IMR-90 (cell line): ENCODE results near the gene ME3. TPM values are rescaled to one million over a fixed set of nuclear protein-coding genes. Genes with fewer than 3 reads are reported as not detected.

Experiments
- ATAC-seq: fragments of 200-7000 bp; cut with Tn5 transposase; 2 replicates; pipeline ENCODE4 v1.9.1; 2020; ENCODE audit warnings: low read depth, mild to moderate bottlenecking, moderate library complexity
- BruUV-seq: library from RNA; stranded (reverse); fragments of 400-500 nt; replicated peaks from 2 replicates; lab custom pipeline; 2021; lab: Mats Ljungman, UMichigan
- CTCF ChIA-PET: fragments of 300-600 bp; formaldehyde crosslinking; extraction: SDS; loops from one replicate; lab custom pipeline; 2021; ENCODE audit warnings: antibody characterized with exemption; lab: Yijun Ruan, JAX
- POLR2A ChIA-PET: fragments of 300-600 bp; sonication (Branson Sonifier 250); formaldehyde crosslinking; loops from one replicate; lab custom pipeline; 2022; ENCODE audit warnings: antibody characterized with exemption; ENCODE audit not compliant: unreplicated experiment; lab: Charles Lee
- DNase-seq: peaks from one replicate; pipeline ENCODE4 v3.0.0; 2013
- H2AFZ ChIP-seq: replicated peaks from 2 replicates; pipeline ENCODE3; 2013; ENCODE audit warnings: low read length, mild to moderate bottlenecking; ENCODE audit not compliant: poor library complexity
- H2AK5ac ChIP-seq: 2 replicates; pipeline ENCODE4 v1.6.1; 2013; ENCODE audit warnings: low read depth, low read length, inconsistent platforms
- H2AK9ac ChIP-seq: replicated peaks from 2 replicates; pipeline ENCODE3; 2013; ENCODE audit warnings: mild to moderate bottlenecking, low read depth, low read length, moderate library complexity; ENCODE audit not compliant: poor library complexity
- H2BK120ac ChIP-seq: 2 replicates; pipeline ENCODE4 v1.6.1; 2013; ENCODE audit warnings: low read depth, low read length, inconsistent platforms
- H2BK15ac ChIP-seq: 3 replicates; pipeline ENCODE4 v1.6.1; 2013; ENCODE audit warnings: low read depth, low read length, inconsistent platforms
- H2BK20ac ChIP-seq: 2 replicates; pipeline ENCODE4 v1.6.1; 2013; ENCODE audit warnings: low read depth, mild to moderate bottlenecking, inconsistent platforms, low read length, moderate library complexity
- H2BK5ac ChIP-seq: 2 replicates; pipeline ENCODE4 v1.6.1; 2013; ENCODE audit warnings: mild to moderate bottlenecking, low read depth, low read length, inconsistent platforms; ENCODE audit not compliant: poor library complexity, severe bottlenecking
- H3K14ac ChIP-seq: replicated peaks from 2 replicates; pipeline ENCODE4 v1.6.1; 2013; ENCODE audit warnings: low read depth, low read length, inconsistent platforms
- H3K18ac ChIP-seq: 2 replicates; pipeline ENCODE4 v1.6.1; 2013; ENCODE audit warnings: low read depth, low read length, control low read depth
- H3K23ac ChIP-seq: 2 replicates; pipeline ENCODE4 v1.6.1; 2013; ENCODE audit warnings: low read depth, low read length, inconsistent platforms
- H3K27ac ChIP-seq: 2 replicates; pipeline ENCODE4 v1.5.1; 2013; ENCODE audit warnings: mild to moderate bottlenecking, control low read depth, low read length; ENCODE audit not compliant: insufficient read depth
- H3K27me3 ChIP-seq: 2 replicates; pipeline ENCODE4 v1.6.1; 2013; ENCODE audit warnings: low read length; ENCODE audit not compliant: control insufficient read depth, insufficient read depth
- H3K36me3 ChIP-seq: 2 replicates; pipeline ENCODE4 v1.6.1; 2013; ENCODE audit warnings: low read length, mixed read lengths; ENCODE audit not compliant: control insufficient read depth, insufficient read depth
- H3K4ac ChIP-seq: 2 replicates; pipeline ENCODE4 v1.6.1; 2013; ENCODE audit warnings: low read depth, low read length, inconsistent platforms
- H3K4me1 ChIP-seq: 2 replicates; pipeline ENCODE4 v1.6.1; 2013; ENCODE audit warnings: low read length, mixed read lengths; ENCODE audit not compliant: control insufficient read depth, insufficient read depth
- H3K4me2 ChIP-seq: 2 replicates; pipeline ENCODE4 v1.6.1; 2013; ENCODE audit warnings: low read depth, mild to moderate bottlenecking, control low read depth, low read length, moderate library complexity
- H3K4me3 ChIP-seq: 2 replicates; pipeline ENCODE4 v1.5.1; 2013; ENCODE audit warnings: low read depth, mild to moderate bottlenecking, control low read depth, low read length, moderate library complexity; ENCODE audit not compliant: insufficient read depth
- H3K56ac ChIP-seq: 2 replicates; pipeline ENCODE4 v1.6.1; 2013; ENCODE audit warnings: low read length, inconsistent platforms; ENCODE audit not compliant: insufficient read depth; ENCODE audit errors: extremely low read depth
- H3K79me1 ChIP-seq, 2 experiments: 2 replicates each; pipeline ENCODE4 v1.6.1; 2013; ENCODE audit warnings: low read length in 2 of 2, inconsistent platforms in 1 of 2, low read depth in 1 of 2
- H3K9ac ChIP-seq: 2 replicates; pipeline ENCODE4 v1.6.1; 2013; ENCODE audit warnings: low read depth, low read length, control low read depth
- H3K9me1 ChIP-seq: 2 replicates; pipeline ENCODE4 v1.6.1; 2013; ENCODE audit warnings: low read length, inconsistent platforms; ENCODE audit not compliant: insufficient read depth
- H3K9me3 ChIP-seq: 2 replicates; pipeline ENCODE4 v1.6.1; 2013; ENCODE audit warnings: low read length; ENCODE audit not compliant: control insufficient read depth, insufficient read depth
- H4K20me1 ChIP-seq: 2 replicates; pipeline ENCODE4 v1.6.1; 2013; ENCODE audit warnings: low read length, inconsistent platforms; ENCODE audit not compliant: insufficient read depth
- H4K5ac ChIP-seq: 2 replicates; pipeline ENCODE4 v1.6.1; 2013; ENCODE audit warnings: mild to moderate bottlenecking, low read depth, low read length, control low read depth
- H4K8ac ChIP-seq, 2 experiments: 2 replicates each; pipeline ENCODE4 v1.6.1; 2013; ENCODE audit warnings: low read depth in 2 of 2, low read length in 2 of 2, control low read depth in 1 of 2, inconsistent platforms in 1 of 2
- H4K91ac ChIP-seq: 2 replicates; pipeline ENCODE4 v1.6.1; 2013; ENCODE audit warnings: low read depth, low read length, inconsistent platforms; ENCODE audit not compliant: insufficient read depth
- CEBPB ChIP-seq: IDR thresholded peaks from 2 replicates; pipeline ENCODE4 v1.6.1; 2012; ENCODE audit warnings: low read depth, low read length, improper control_type of control experiment
- FOS ChIP-seq: fragments of 150-350 bp; IDR thresholded peaks from 2 replicates; pipeline ENCODE4 v1.6.1; 2016; ENCODE audit warnings: low read depth, low read length
- WGBS, 2 experiments: methylation state at CpG; one replicate each; pipeline versions ENCODE4 v1.1.5 to v1.1.7; 2013; ENCODE audit warnings: missing lambda C conversion rate in 2 of 2; ENCODE audit not compliant: insufficient read length in 1 of 2; ENCODE audit errors: extremely low coverage in 2 of 2; 5-methylcytosine and 5-hydroxymethylcytosine counted together
- dilution Hi-C: fragments of 300-500 bp; cut with HindIII; formaldehyde crosslinking; loops from one replicate; pipeline ENCODE4 v1.14.3; 2018; ENCODE audit warnings: low sequenced_read_pairs; ENCODE audit not compliant: unreplicated experiment
- in situ Hi-C: fragments of 300-500 bp; cut with MboI; formaldehyde crosslinking; loops from 3 replicates; pipeline ENCODE4 v1.14.3; 2019; ENCODE audit warnings: low sequenced_read_pairs, inconsistent platforms, mixed read lengths
- intact Hi-C: fragments of 100-400 bp; cut with micrococcal nuclease; formaldehyde crosslinking; loops from 2 replicates; pipeline ENCODE4 v1.10.0; 2022
- polyA plus RNA-seq, 3 experiments: library from polyadenylated mRNA; depleted of rRNA; stranded (reverse); fragments of >200 nt; gene quantifications; 2 replicates each; pipeline ENCODE4 v1.2.3, GENCODE V29; 2012; ENCODE audit warnings: low replicate concordance in 1 of 3
- total RNA-seq: library from RNA; depleted of rRNA; stranded (reverse); fragments of >200 nt; gene quantifications from 2 replicates; pipeline ENCODE4 v1.2.3, GENCODE V29; 2012

Gene ME3
- total and polyA plus RNA-seq, 2 of the 4 experiments (the other 2 are of a cell fraction): 7.8 to 9.0 TPM

DNA sequence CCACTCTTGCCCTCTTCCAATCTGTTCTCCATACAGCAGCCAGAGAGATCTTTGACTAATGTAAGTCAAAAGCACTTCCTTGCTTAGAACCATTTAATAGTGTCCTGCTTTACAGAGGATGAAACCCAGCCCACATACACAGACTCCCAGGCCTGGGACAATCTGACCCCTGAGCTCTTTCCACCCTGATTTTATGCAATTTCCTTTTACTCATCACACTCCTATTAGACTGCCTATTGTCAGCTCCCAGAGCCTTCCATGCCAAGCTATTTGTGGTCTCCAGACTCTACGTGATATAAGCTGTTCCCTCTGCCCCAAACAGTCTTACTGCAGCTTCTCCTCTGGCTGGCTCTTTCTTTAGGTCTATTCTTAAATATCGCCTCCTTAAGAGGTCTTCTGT lies 28.1 kb downstream of the ME3 start:
- Histone ChIP-seq H3K4me2 (no peak overlapping the region; the same call in 1 of the 2 replicates), H3K36me3 (no peaks in the 10 kb centered on the region), H3K4ac (peak overlapping the region; percentile 79), H3K23ac (peak overlapping the region; percentile 65), H2BK120ac (peak overlapping the region; percentile 83; the same call in 1 of the 2 replicates), H3K9ac (no peak overlapping the region), H3K9me1 (peaks cover 3% of the 10 kb centered on the region), H3K14ac (0 out of 2 replicates have a peak overlapping the region, but pooled peaks have one; percentile 49), H3K4me1 (peaks cover 18% of the 10 kb centered on the region), H2AK9ac (no peak overlapping the region), H3K18ac (peak overlapping the region; percentile 42; the same call in 1 of the 2 replicates), H2AFZ (no peak overlapping the region), H3K27ac (no peak overlapping the region), H2BK5ac (peak overlapping the region; percentile 57), H4K8ac (peak overlapping the region; percentile 1 to 60; a peak in 2 of 4 replicates), H4K5ac (peak overlapping the region; percentile 12), H2AK5ac (peak overlapping the region; percentile 75; the same call in 1 of the 2 replicates), H4K20me1 (no peaks in the 10 kb centered on the region), H3K56ac (peak overlapping the region; percentile 39; the same call in 1 of the 2 replicates), H2BK20ac (peak overlapping the region; percentile 41; the same call in 1 of the 2 replicates), H4K91ac (peak overlapping the region; percentile 35), H2BK15ac (peak overlapping the region; percentile 38; the same call in 2 of the 3 replicates), H3K9me3 (no peaks in the 10 kb centered on the region), H3K79me1 (peaks cover 4 to 18% of the 10 kb centered on the region in 2 experiments; a peak in 3 of 4 replicates), H3K27me3 (no peaks in the 10 kb centered on the region), H3K4me3 (no peak overlapping the region)
- CTCF ChIA-PET: no interaction called here
- BruUV-seq: no TSS peak
- POLR2A ChIA-PET: no interaction called here
- ATAC-seq (peak; percentile 60), DNase-seq (peak; percentile 75)
- in situ Hi-C loops: no loop called here
- TF ChIP-seq FOS (no peak), CEBPB (0 out of 2 replicates have a peak, but pooled peaks have one; percentile 45)
- 14% methylated on average over 1 of the region's 2 CpGs; no CpG with 5 or more reads in 1 of the 2 experiments for WGBS, 2 experiments
- dilution Hi-C loops: no loop called here
- intact Hi-C loops: no loop called here
